Cardiac muscle cell (in vitro differentiated cells and primary cell): Measurements from ENCODE around the gene TESK1. TPM values are rescaled to one million over a fixed set of nuclear protein-coding genes. Genes with fewer than 3 reads are reported as not detected.

ENCODE experiments used
- DNase-seq, 2 donors: peaks; one replicate each; pipeline versions ENCODE4 v3.0.0 to v3.0.0-alpha.2; 2010 to 2017; ENCODE audit warnings: low read depth in 1 of 2, low spot score in 1 of 2
- H3K27ac ChIP-seq: fragments of 200-600 bp; sonication (generic); 2 replicates; pipeline ENCODE4 v1.5.1; 2016
- H3K27me3 ChIP-seq: fragments of 200-600 bp; sonication (generic); 2 replicates; pipeline ENCODE4 v1.6.0; 2016; ENCODE audit warnings: control low read depth
- H3K36me3 ChIP-seq: fragments of 200-600 bp; sonication (generic); 2 replicates; pipeline ENCODE4 v1.5.1; 2016; ENCODE audit warnings: control low read depth
- H3K4me1 ChIP-seq: fragments of 200-600 bp; sonication (generic); 2 replicates; pipeline ENCODE4 v1.8.1; 2017; ENCODE audit warnings: low read depth, mild to moderate bottlenecking, mixed run types
- H3K4me3 ChIP-seq: fragments of 200-600 bp; sonication (generic); 2 replicates; pipeline ENCODE4 v1.5.1; 2016; ENCODE audit warnings: mild to moderate bottlenecking
- H3K9me3 ChIP-seq: fragments of 200-600 bp; sonication (generic); 2 replicates; pipeline ENCODE4 v1.5.1; 2017; ENCODE audit warnings: low read depth, mild to moderate bottlenecking, control low read depth
- polyA plus RNA-seq: library from polyadenylated mRNA; unstranded; fragments of >200 nt; fragmentation: Nextera tagmentation; extraction: Ambion mirVana; gene quantifications from 2 replicates; pipeline ENCODE4 v1.2.1, GENCODE V29; 2016
- total RNA-seq: library from RNA; depleted of rRNA; stranded (reverse); fragments of >200 nt; gene quantifications from 2 replicates; pipeline ENCODE4 v1.2.3, GENCODE V29; 2016
- TF ChIP-seq, protein P1 (sequence below): IDR thresholded peaks from 2 replicates; pipeline ENCODE4 v1.5.1; 2012; ENCODE audit warnings: low read depth, mild to moderate bottlenecking, low read length

TESK1 gene
- total and polyA plus RNA-seq, 2 experiments from 2014 or later, result 30.3 to 42.5 TPM

DNA sequence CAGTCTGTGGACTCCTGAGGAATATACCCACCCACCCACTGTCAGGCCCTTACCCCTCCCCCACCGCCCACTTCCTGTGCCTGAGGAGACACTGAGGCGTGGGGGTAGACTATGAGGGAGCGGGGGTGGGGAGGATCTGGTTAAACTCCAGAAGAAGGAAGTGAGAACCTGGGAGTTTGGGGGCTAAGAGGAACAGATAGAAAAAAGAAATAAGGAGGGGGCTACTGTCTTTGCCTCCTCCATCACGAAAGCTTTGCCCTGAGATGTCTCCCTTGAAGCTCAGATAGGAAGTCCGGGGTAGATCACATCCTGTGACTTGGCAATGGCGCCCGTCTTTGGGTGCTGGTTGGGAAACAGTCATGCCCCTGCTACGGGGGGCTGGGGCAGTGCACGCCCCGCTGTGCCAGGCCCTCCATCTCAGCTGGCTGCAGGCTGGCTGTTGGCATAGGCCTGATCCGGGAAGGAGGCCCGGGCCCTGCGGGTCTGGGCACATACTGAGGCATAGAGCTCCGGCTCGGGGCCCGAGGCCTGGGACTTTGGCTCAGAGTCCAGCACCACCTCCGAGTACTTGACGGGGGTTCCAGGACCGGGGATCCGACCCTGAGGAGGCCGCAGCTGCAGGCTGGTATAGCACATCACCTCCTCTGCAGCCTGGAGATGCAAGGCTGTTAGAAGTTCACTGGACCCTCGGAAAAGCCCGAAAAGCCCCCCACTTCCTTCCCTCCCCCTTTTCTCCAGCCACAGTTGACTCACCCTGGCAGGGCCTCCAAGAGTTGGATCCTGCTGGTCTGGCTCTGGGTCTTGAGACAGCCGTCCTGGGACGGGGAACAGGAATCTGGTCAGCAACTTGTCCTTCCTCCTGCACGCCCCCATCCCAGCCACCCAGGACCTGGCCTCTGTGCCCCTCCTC is 44.6 kb downstream of the TESK1 start:
- H3K27ac ChIP-seq, result no peak overlapping the region
- no peak overlapping the region for H3K4me3 ChIP-seq
- DNase-seq, result peak in 1 of 2 donors; percentile 56
- H3K36me3 ChIP-seq, result no peaks in the 10 kb centered on the region
- no peaks in the 10 kb centered on the region for H3K27me3 ChIP-seq
- TF ChIP-seq, protein P1, sequence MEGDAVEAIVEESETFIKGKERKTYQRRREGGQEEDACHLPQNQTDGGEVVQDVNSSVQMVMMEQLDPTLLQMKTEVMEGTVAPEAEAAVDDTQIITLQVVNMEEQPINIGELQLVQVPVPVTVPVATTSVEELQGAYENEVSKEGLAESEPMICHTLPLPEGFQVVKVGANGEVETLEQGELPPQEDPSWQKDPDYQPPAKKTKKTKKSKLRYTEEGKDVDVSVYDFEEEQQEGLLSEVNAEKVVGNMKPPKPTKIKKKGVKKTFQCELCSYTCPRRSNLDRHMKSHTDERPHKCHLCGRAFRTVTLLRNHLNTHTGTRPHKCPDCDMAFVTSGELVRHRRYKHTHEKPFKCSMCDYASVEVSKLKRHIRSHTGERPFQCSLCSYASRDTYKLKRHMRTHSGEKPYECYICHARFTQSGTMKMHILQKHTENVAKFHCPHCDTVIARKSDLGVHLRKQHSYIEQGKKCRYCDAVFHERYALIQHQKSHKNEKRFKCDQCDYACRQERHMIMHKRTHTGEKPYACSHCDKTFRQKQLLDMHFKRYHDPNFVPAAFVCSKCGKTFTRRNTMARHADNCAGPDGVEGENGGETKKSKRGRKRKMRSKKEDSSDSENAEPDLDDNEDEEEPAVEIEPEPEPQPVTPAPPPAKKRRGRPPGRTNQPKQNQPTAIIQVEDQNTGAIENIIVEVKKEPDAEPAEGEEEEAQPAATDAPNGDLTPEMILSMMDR, result no peak
- H3K4me1 ChIP-seq, result peaks cover 9% of the 10 kb centered on the region
- H3K9me3 ChIP-seq, result no peaks in the 10 kb centered on the region

DNA sequence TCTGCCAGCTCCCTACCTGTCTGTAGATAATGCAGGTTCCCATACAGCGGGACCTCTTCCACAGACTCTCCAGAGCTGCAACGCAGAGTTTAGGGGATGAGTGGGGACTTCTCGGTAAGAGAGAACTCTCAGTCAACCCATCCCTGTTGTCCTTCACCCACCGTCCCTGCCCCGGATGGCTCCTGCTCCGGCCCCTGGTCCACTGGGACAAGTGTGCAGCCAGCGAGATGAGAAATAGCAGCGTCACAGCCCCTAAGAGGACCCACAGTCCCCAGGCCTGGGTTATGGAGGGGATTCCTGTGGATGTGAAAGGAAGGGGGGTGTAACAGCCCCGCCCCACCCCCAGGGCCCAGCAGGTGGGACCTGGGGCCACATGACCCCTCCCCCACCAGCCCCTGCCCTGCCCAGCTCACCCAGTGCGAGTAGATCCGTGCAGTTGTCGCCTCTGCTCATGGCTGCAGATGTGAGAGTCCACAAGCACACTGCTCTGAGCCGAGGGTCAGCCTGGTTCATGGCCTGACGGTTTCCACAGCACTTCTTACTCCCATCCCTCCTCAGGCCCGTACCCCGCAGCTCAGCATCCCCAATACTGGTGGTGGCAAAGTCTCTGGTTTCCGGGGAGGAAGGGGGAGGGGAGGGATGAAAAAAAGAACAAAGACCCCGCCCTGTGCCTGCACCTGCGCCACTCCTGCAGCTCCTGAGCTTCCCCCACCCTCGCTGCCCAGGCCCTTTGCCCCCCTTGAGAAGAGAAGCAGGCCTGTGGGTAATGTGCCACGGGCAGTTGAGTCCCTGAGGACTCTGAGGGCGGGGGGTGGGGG is 45.5 kb downstream of the TESK1 start, which contains the start of gene SIT1:
Gene SIT1, minus strand, starts transcription at position 591 of the 818 bp plus-strand sequence. Its CDS starts 78 bp downstream, at position 513.
- Histone ChIP-seq H3K27me3 (no peaks in the 10 kb centered on the region), H3K27ac (no peak within 1 kb of the TSS), H3K4me3 (no peak within 1 kb of the TSS), H3K4me1 (peaks cover 8% of the 10 kb centered on the region), H3K36me3 (no peaks in the 10 kb centered on the region), H3K9me3 (no peaks in the 10 kb centered on the region)
- TF ChIP-seq, protein P1, result no peak
- DNase-seq, result no peak

DNA sequence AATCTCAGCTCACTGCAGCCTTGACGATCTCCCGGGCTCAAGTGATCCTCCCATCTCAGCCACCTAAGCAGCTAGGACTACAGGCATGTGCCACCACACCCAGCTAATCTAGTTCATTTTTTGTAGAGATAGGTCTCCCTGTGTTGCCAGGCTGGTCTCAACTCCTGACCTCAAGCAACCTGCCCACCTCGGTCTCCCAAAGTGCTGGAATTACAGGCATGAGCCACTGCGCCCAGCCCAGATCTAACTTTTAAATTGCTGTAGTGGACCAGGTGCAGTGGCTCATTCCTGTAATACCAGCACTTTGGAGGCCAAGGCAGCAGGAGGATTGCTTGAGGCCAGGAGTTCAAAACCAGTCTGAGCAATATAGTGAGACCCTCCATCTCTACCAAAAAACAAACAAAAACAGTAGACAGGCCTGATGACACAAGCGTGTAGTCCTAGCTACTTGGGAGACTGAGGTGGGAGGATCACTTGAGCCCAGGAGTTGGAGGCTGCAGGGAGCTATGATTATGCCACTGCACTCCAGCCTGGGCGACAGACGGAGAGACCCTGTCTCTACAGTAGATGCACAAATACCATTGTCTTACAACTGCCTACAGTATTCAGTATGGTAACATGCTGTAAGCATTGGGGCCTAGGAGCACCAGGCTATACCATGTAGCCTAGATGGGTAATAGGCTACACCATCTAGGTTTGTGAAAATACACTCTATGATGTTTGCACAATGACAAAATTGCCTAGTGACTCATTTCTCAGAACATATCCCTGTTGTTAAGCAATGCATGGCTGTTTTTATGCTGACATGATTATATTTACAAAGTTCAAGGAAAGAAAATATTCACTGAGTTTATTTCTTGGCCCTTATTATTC is 47.1 kb downstream of the TESK1 start:
- Histone ChIP-seq H3K4me3 (no peak overlapping the region), H3K36me3 (no peaks in the 10 kb centered on the region), H3K9me3 (no peaks in the 10 kb centered on the region), H3K27me3 (no peaks in the 10 kb centered on the region), H3K4me1 (peaks cover 5% of the 10 kb centered on the region), H3K27ac (no peak overlapping the region)
- peak in 1 of 2 donors; percentile 69 for DNase-seq
- TF ChIP-seq, protein P1, result no peak

DNA sequence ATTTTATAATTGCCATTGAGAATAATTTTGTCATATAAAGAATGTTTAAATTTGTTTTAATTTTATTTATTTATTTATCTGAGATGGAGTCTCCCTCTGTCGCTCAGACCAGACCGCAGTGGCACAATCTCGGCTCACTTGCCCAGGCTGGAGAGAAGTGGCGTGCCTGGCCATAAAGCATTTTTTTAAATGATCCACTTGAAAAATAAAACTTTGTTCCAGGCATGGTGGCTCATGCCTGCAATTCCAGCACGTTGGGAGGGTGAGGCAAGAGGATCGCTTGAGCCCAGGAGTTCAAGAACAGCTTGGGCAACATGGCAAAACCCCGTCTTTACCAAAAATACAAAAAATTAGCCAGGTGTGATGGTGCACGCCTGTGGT is 47.8 kb downstream of the TESK1 start:
- H3K36me3 ChIP-seq, result no peaks in the 10 kb centered on the region
- H3K27ac ChIP-seq, result no peak overlapping the region
- H3K27me3 ChIP-seq, result no peaks in the 10 kb centered on the region
- H3K4me1 ChIP-seq, result peaks cover 3% of the 10 kb centered on the region
- no peak overlapping the region for H3K4me3 ChIP-seq
- TF ChIP-seq, protein P1, result no peak
- no peaks in the 10 kb centered on the region for H3K9me3 ChIP-seq
- DNase-seq, result no peak

DNA sequence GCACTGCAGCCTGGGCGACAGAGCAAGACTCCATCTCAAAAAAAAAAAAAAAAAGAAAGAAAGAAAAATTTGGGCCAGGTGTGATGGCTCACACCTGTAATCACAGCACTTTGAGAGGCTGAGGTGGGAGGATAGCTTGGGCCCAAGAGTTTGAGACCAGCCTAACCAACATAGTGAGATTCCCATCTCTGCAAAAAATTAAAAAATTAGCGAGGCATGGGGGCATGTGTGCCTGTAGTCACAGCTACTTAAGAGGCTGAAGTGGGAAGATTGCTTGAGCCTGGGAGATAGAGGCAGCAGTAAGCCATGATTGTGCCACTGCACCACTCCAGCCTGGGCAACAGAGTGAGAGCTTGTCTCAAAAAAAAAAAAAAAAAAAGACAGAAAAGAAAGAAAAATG is 48.5 kb downstream of the TESK1 start:
- Histone ChIP-seq H3K4me1 (peaks cover 3% of the 10 kb centered on the region), H3K27me3 (no peaks in the 10 kb centered on the region), H3K36me3 (no peaks in the 10 kb centered on the region), H3K27ac (no peak overlapping the region), H3K9me3 (no peaks in the 10 kb centered on the region), H3K4me3 (no peak overlapping the region)
- TF ChIP-seq, protein P1, result no peak
- DNase-seq, result no peak
